NCI-H1417 treated with DMSO at 0.1 percent for 48 hours (cell line): ENCODE measurements around the gene CSTPP1.

ENCODE experiments used
- DNase-seq: peaks from one replicate; lab custom pipeline; 2025; lab: John Stamatoyannopoulos, UW

Gene CSTPP1

GRCh38 chr11:47132981-47133380 is 196.4 kb downstream of the CSTPP1 start:
- DNase-seq = no peak

GRCh38 chr11:47136327-47136726 is 199.8 kb downstream of the CSTPP1 start:
- DNase-seq = no peak

- DNase-seq = no peak
Observed at GRCh38 chr11:47136921-47137320, 200.4 kb downstream of the CSTPP1 start.

GRCh38 chr11:47137476-47137875 is 200.9 kb downstream of the CSTPP1 start:
- DNase-seq = no peak

- no peak for DNase-seq
Observed at GRCh38 chr11:47139878-47140277, 203.3 kb downstream of the CSTPP1 start.

- no peak for DNase-seq
Observed at GRCh38 chr11:47143322-47143721, 206.8 kb downstream of the CSTPP1 start.

GRCh38 chr11:47144541-47144940 is 208.0 kb downstream of the CSTPP1 start:
- no peak for DNase-seq

- DNase-seq = no peak
Observed at GRCh38 chr11:47147250-47147649, 210.7 kb downstream of the CSTPP1 start.

- DNase-seq = no peak
Observed at GRCh38 chr11:47147681-47148080, 211.1 kb downstream of the CSTPP1 start.

GRCh38 chr11:47148270-47148669 is 211.7 kb downstream of the CSTPP1 start:
- no peak for DNase-seq

GRCh38 chr11:47148903-47149531 is 212.5 kb downstream of the CSTPP1 start:
- DNase-seq = no peak

GRCh38 chr11:47149782-47150181 is 213.2 kb downstream of the CSTPP1 start:
- DNase-seq = no peak

- no peak for DNase-seq
Observed at GRCh38 chr11:47152126-47152952, 215.8 kb downstream of the CSTPP1 start.

- no peak for DNase-seq
Observed at GRCh38 chr11:47152953-47153950, 216.7 kb downstream of the CSTPP1 start.

- no peak for DNase-seq
Observed at GRCh38 chr11:47154616-47155570, 218.3 kb downstream of the CSTPP1 start.

- DNase-seq = no peak
Observed at GRCh38 chr11:47155879-47156278, 219.3 kb downstream of the CSTPP1 start.

- no peak for DNase-seq
Observed at GRCh38 chr11:47156333-47156732, 219.8 kb downstream of the CSTPP1 start.

GRCh38 chr11:47156951-47157350 is 220.4 kb downstream of the CSTPP1 start:
- no peak for DNase-seq

- no peak for DNase-seq
Observed at GRCh38 chr11:47157805-47158204, 221.2 kb downstream of the CSTPP1 start.

- DNase-seq = no peak
Observed at GRCh38 chr11:47158242-47158641, 221.7 kb downstream of the CSTPP1 start.

- no peak for DNase-seq
Observed at GRCh38 chr11:47160753-47161133, 224.2 kb downstream of the CSTPP1 start.
